HG03159 (cell line): ENCODE results near the gene ART3.

Experiments
- ATAC-seq: cut with Tn5 transposase; IDR thresholded peaks from one replicate; pipeline ENCODE4 v1.9.1; 2021; ENCODE audit warnings: mild to moderate bottlenecking, moderate library complexity; ENCODE audit not compliant: unreplicated experiment

ART3 gene

GRCh38 chr4:76144546-76144945 lies 70.0 kb downstream of the ART3 start:
- ATAC-seq = no peak

- ATAC-seq = peak; percentile 32
Observed at GRCh38 chr4:76147454-76148141, 73.1 kb downstream of the ART3 start.

GRCh38 chr4:76148142-76148865 lies 73.8 kb downstream of the ART3 start, which contains the start of gene NUP54:
NUP54 (minus strand) TSS chr4:76148397; CDS start chr4:76148374, 23 bp downstream.
- ATAC-seq = peak; percentile 99

GRCh38 chr4:76153356-76153755 lies 78.8 kb downstream of the ART3 start:
- ATAC-seq = no peak

- no peak for ATAC-seq
Observed at GRCh38 chr4:76155979-76156378, 81.5 kb downstream of the ART3 start.

- ATAC-seq = no peak
Observed at GRCh38 chr4:76156635-76157034, 82.1 kb downstream of the ART3 start.

GRCh38 chr4:76160355-76160754 lies 85.8 kb downstream of the ART3 start:
- no peak for ATAC-seq
